ENCODE results near the gene SLC8A2.

SLC8A2 gene

GRCh38 chr19:47430041-47430802, 41.5 kb downstream of the SLC8A2 start:
- no peak for DNase-seq (ENCODE audit: low read depth in 2 of 2)

DNA sequence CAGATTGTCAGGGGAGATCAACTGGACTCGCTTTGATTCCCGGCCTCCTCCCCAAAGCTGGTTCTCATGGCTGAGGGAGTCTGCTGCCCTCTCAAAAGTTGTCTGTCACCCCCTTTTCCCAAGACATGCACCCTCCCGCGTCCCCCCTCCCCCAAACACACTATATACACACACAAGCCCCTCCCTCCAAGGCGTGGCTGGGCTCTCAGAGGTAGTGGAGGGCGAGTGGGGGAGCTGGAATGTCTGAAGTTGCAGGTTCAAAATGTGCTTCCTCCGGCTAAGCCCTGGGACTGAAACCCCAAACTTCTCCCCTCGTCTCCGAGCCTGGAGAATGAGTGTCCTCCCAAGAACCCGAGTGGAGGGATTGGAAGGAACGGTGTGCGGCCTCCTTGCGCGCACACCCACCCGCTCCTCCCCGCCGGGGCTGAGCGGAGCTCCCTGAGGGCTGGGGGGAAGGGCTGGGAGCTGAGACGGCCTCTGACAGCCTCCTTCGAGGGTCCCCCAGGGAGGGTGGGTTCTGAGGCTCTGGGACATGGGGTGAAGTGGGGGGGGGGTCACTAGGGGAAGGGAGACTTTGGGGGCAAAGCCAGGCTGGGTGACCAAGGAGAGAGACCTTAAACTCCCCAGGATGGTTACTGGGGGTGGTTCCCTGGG, 42.4 kb downstream of the SLC8A2 start:
- no peak for DNase-seq (ENCODE audit: low read depth in 2 of 2)

- DNase-seq (ENCODE audit: low read depth in 2 of 2): peak; percentile 48 to 82
Measured at GRCh38 chr19:47428177-47428894, 43.4 kb downstream of the SLC8A2 start.

- DNase-seq (ENCODE audit: low read depth in 2 of 2): peak; percentile 25 to 39
Measured at GRCh38 chr19:47427241-47428176, 44.2 kb downstream of the SLC8A2 start.

DNA sequence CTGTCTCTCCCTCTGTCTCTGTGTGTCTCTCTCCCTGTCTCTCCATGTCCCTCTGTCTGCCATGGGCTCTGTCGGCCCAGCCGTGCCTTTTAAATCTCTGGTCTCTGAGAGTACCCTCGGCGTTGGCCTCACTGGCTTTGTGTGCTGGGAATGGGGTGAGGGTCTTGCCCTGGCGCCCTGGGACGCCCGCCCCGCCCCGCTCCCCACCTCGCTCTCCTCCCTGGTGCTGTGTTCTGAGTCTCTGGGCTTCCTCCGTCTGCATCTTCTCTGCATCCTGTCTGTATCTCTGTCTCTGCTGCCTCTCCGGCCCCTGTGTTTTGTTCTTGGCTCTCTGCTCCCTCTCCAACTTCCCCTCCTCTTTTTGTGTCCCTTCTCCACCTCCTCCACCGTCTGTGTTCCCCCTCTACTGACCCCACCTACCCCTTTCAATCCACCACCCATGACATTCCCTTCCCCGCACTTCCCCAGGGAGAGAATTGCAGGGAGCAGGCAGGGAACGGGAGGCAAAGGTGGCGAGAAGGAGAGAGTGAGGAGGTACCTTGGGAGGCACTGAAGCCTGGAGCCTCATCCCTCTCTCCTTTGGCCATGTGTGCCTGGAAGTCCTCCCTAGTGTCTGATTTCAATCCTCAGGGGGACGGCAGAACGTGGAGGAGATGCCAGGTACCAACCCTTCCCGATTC, 48.4 kb downstream of the SLC8A2 start:
- no peak for DNase-seq (ENCODE audit: low read depth in 2 of 2)

- DNase-seq (ENCODE audit: low read depth in 2 of 2): no peak
Measured at GRCh38 chr19:47422417-47423163, 49.1 kb downstream of the SLC8A2 start.

DNA sequence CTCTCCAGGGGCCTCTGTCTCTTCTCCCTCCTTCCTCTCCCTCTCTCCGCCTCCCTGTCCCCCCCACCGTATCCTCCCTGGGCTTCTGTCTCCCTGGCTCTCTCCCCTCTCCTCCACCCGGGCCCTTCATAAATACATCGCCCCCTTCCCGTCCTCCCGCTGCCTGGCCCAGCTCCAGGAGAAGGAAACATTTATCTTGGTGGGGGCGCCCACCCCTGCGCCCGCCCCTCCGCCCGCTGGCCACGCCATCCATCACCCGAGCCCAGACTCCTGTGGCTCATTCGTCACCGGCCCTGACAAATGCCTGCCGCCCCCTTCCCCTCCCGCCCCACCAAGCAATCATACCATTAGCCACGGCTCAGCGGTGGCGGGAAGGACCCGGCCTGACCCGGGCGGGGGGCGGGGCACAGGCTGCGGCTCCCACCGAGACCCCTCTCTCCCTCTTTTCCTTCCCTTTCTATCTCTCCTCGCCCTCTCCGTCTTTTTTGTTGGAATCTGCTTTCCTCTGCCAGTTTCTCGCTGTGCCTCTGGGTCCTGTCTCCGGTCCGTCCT, 49.8 kb downstream of the SLC8A2 start:
- no peak for DNase-seq (ENCODE audit: low read depth in 2 of 2)

- no peak for DNase-seq (ENCODE audit: low read depth in 2 of 2)
Measured at GRCh38 chr19:47421244-47421786, 50.4 kb downstream of the SLC8A2 start.

DNA sequence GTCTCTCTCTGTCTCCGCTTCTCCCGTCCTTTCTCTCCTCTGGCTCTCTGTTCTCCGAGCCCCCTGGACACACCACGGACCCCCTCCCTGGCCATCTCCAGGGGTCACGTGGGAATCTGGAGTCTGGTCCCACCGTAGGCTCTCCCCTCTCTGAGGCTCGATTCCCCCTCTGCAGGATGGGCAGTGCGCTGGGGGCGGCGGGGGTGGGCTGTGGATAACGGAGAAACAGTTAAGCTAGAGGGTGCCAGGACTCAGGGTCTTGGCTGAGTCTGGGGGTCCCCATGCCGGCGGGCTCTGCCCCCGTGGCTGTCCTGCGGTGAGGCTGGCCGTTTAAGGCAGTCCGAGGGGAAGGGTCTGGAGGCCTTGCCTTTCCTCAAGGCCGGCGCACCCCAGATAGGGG, 51.9 kb downstream of the SLC8A2 start:
- DNase-seq (ENCODE audit: low read depth in 2 of 2): no peak

- no peak for DNase-seq (ENCODE audit: low read depth in 2 of 2)
Measured at GRCh38 chr19:47419030-47419783, 52.5 kb downstream of the SLC8A2 start, which contains the start of gene MEIS3. Gene MEIS3 (minus strand): TSS chr19:47419527. CDS start chr19:47419081, 446 bp downstream.

DNA sequence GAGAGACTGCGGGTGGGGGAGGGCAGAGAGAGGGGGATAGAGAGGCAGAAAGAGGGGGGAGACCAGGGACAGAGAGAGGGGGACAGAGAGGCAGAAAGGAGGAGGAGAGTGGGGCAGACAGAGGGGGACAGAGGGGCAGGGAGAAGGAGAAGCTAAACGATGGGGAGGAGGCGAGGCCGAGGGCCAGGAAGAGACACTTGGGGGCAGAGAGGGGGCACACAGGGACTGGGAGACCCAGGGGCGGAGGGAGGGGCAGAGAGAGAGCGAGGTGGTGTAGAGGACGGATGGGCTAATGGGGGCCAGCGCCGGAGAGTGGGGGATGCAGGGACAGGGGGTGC, 53.0 kb downstream of the SLC8A2 start:
- DNase-seq (ENCODE audit: low read depth in 2 of 2): no peak

DNA sequence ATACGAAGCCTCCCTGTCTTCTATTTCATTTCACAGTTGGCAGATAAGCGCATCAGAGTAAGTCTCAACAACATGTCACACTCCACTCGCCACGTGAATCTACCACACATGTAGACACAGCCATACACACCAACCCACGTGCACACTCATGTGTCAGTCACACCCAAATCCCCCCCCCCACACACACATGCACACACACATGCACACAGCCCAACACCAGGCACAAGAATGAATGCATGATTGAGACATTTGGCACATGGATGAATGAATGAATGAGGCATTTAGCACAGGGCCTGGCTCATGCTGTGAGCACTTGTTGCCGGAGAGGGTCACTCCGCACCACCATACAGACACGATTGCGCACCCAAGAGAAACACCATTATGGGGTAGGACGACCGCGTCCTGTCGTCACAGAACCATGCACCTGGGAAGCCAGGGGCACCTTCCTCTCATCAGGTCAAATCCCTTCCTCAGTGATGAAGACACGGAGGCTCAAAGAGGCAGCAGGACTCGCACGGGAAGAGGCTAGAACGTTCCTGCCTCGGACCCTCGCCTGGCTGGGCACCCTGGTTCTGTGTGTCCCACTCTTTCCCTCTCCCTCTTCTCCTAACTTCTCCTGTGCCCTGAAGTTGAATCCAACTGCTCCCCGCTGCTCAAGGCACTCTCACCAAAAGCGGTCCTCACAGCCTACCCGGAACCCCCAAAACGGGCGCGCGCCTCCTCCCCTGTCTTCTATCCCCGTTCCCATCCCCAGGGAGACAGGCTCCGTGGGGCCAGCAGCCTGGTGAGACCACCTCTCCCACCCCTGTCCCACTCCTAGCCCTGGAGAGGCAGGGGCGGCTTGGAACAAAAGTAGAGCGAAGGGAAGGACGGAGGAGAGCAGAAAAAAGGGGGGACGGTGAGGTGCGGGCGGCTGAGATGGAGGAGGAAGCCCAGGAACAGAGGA, 53.7 kb downstream of the SLC8A2 start:
- DNase-seq (ENCODE audit: low read depth in 2 of 2): no peak

GRCh38 chr19:47417107-47417745, 54.5 kb downstream of the SLC8A2 start:
- DNase-seq (ENCODE audit: low read depth in 2 of 2): no peak

DNA sequence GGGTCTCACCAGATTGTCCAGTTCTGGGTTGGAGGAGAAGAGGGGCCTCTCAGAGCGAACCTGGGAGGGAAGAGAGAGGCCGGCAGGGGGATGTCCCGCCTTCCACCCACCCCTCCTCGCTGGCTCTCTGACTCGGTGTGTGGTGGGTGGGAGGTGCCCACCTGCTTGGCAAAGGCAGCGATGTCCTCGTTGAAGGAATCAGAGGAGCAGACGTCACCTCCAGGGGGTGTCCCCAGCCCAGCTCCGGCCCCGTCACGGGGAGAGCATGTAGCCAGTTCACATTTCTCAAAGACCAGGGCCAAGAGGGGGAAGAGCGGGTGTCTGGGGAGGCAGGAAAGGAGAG, 55.1 kb downstream of the SLC8A2 start:
- no peak for DNase-seq (ENCODE audit: low read depth in 2 of 2)

DNA sequence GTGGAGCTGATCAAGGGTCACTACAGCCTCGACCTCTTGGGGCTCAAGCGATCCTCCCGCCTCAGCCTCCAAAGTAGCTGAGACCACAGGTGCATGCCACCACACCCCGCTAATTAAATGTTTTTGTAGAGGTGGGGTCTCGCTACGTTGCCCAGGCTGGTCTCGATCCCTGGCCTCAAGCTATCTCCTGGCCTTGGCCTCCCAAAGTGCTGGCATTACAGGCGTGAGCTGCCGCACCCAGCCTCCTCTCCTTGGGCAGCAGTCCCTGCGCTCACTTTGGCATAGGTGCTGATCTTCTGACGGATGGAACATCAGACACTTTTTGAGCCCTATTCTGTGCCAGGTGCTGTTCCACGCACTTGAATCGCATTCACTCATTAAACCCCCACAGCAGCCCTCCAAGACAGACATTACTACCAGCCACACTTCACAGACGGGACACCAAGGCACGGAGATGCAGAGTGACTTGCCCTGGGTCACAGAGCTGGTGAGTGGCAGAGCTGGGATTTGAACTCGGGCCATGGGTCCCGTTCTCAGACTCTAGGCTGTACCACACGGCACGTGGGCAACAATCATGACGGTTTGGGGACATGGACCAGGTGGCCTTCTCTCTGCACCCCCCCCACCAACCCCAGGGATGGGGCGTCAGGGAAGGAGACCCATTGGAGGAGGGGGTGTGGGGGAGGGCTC, 55.6 kb downstream of the SLC8A2 start:
- no peak for DNase-seq (ENCODE audit: low read depth in 2 of 2)

GRCh38 chr19:47414469-47414868, 57.2 kb downstream of the SLC8A2 start:
- no peak for DNase-seq (ENCODE audit: low read depth in 2 of 2)

DNA sequence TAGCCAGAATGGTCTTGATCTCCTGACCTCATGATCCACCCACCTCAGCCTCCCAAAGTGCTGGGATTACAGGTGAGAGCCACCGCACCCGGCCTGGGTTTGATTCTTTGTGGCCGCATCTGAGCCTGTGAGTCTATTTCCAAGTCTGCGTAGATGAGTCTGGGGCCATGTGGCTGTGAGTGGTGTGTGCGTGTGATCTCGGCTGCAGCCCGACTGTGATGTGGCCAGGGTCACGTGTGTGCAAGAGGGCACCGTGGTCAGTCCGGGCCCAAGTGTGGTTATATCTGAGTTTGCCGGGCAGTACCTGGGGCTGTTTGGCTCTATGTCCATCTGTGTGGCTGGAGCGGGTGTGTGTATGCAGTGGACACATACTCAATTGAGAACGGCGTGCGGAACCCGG, 57.8 kb downstream of the SLC8A2 start:
- no peak for DNase-seq (ENCODE audit: low read depth in 2 of 2)

All from activated CD8-positive, alpha-beta memory T cell treated with anti-CD3 and anti-CD28 coated beads for 4 hours (primary cell).